LNCaP clone FGC (cell line): Measurements from ENCODE around the gene SYNGR2.

Source experiments
- DNase-seq: peaks from one replicate; pipeline ENCODE4 v3.0.0-alpha.2; 2011; ENCODE audit warnings: low read depth
- H3K4me3 ChIP-seq: 2 replicates; pipeline ENCODE4 v1.5.1; 2011; ENCODE audit warnings: mild to moderate bottlenecking, low read depth, low read length, control low read depth
- CTCF ChIP-seq: IDR thresholded peaks from 2 replicates; pipeline ENCODE4 v1.5.1; 2012; ENCODE audit warnings: mild to moderate bottlenecking; ENCODE audit not compliant: control insufficient read depth, insufficient read depth; ENCODE audit errors: extremely low read depth

The SYNGR2 gene

DNA sequence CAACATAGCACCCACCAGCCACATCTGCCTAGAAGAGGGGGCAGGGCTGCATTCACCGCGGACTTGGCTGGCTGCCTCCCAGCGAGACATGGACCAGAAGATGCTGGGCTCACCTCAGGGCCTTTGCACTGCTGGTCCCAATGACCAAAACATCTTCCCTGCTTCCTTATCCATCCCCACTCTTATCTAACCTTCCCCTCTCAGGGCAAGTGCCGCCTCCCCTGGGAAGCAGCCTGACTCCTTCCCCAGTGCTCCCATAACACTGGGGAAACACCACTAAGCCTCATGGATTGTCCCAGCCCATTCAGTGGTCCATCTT lies 45.5 kb upstream of the SYNGR2 start:
- H3K4me3 ChIP-seq = no peak overlapping the region
- DNase-seq = no peak
- TF ChIP-seq CTCF = no peak

DNA sequence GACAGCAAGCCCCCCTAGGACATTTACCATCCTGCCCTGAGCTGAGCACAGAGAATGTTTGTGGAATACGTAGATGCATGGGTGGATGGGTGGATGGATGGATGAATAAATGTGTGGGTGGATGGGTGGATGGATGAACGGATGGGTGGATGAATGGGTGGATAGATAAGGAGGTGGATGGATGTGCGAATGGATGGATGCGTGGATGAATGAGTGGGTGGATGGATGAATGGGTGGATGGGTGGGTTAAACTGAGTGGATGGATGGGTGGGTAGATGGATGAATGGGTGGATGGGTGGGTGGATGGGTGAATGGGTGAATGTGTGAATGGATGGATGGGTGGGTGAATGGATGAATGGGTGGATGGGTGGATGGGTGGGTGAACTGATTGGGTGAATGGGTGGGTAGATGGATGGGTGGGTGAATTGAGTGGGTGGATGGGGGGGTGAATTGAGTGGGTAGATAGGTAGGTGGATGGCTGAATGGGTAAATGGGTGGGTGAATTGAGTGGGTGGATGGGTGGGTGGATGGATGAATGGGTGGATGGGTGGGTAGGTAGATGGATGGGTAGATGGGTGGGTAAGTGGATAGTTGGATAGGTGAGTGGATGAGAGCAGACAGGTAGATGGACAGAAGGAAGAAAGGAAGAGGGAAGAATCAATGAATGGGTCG lies 45.0 kb upstream of the SYNGR2 start:
- no peak for DNase-seq
- no peak overlapping the region for H3K4me3 ChIP-seq
- no peak for TF ChIP-seq CTCF

DNA sequence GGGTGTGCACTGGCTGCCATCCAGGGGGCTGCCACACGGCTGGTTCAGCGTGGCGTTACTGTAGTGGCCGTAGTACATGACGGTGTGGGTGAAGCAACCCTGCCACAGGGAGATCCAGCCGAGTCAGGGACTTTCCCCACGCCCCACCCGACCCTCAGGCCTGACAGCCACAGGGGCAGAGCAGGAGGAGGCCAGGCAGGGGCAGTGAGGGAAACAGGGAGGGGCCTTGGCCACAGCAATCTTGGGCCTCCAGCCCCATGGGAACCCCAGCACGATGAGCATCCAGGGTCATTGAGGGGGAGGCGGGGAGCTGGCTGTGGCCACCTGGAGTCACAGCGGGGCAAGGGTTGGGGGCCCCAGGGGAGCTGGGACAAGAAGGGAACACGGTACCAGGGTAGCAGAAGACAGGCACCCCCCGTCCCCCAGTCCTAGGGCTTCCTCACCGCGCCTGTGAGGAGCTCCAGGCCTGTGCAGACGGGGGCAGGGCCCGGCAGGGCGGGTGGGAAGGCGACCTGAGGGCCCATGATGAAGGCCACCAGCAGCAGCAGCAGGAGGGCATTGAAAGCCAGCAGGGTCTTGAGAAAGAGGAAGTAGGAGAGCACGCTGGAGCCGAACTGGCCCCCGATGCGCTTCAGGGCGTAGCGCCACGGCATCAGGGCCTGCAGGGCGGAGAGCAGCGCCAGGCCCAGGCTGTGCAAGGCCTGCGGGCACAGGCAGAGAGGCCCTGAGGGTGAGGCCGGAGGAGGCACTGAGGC lies 44.1 kb upstream of the SYNGR2 start:
- DNase-seq = no peak
- no peak overlapping the region for H3K4me3 ChIP-seq
- TF ChIP-seq CTCF = no peak

DNA sequence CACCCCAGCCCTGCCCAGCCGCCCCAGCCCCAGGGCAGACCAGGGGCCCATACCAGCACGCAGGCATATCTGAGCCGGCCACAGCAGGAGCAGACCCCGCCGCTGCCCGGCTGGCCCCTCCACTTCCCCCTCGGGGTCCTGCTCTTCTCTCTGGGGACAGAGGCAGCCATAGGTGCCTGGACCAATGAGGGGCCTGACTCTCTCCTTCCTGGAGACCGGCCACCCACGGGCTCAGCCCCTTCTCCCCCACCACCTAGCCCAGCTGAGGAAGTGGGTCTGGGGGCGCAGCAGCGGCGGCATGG lies 43.6 kb upstream of the SYNGR2 start:
- DNase-seq = no peak
- H3K4me3 ChIP-seq = no peak overlapping the region
- TF ChIP-seq CTCF = no peak

DNA sequence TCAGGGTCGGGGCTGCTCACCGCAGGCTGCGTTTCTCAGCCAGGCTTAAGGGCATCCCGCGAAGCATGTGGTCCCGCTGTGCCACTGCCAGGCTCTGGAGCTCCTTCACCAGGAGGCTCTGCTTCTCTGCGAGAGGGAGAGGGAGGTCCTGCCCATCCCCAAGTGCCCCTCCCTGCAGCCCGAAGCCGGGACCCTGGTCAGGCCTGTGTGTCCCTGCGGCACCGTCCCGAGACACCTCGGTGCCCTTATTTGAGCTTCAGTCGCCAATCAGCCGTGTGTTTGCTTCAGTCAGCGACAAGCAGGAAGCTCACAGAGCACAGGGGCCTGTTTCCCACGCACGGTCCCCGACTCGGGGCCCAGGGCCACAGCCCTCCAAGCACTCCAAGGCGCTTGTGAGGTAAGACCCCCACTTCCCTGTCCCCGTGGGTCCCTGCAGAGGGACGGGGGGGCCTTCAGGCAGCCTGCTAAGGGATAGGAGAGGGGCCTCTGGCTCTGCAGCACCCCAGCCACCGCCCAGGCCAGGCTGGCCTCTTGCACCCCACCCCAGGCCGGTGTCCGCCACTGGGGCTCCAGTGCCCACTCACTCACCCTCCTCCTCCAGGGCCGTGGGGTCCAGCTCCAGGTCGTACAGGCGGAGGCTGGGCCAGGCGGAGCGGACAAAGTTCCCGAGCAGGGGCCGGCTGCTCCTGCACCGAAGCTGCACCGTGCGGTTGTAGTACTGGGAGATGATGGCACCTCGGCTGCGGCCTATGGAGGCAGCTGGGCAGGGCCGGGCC lies 43.1 kb upstream of the SYNGR2 start:
- H3K4me3 ChIP-seq = no peak overlapping the region
- DNase-seq = no peak
- no peak for TF ChIP-seq CTCF

DNA sequence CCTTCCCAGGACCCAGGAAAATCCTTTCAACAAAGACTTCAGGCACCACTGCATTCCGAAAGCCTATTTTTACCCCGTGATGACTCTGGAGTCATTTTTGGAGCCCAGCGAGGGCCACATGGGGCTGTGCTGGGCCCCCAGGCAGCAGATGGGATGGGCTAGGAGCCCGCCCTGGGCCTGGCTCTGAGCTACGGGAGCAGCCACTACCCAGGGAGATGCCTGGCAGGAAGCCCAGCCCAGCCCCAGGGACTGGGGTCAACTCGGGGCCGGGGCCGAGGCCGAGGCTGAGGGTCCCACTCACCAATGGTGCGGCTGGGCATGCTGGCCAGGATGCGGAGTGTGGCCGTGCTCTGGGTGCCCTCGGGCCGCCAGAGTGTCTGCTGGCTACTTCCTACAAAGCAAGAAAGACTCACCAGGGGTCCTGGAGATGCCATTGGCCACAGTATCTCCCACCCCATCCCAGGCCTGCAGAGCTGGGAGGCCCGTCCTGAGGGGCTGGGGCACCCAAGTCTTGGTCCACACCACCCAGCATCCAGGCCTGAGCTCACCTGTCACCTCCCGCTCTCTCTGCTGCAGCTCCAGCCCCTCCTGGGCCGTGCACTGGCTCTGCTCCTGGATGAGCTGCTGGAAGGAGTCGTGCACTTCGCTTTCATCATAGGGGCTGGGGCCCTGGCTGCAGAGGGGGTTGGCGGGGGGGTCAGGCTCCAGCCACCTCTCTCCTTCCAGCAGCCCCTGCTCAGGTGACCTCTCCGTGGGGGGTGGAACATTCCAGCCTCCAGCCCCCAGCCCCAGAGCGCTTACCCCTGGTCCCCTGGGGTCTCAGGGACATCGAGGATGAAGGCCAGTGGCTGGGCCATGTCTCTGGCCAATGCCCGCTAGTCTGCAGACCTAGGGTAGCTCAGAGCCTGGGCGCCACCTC lies 42.1 kb upstream of the SYNGR2 start:
- DNase-seq = no peak
- H3K4me3 ChIP-seq = no peak overlapping the region
- TF ChIP-seq CTCF = no peak
